Retinal pigment epithelial cell (primary cell): Measurements from ENCODE around the gene LCE3E.

ENCODE experiments used
- DNase-seq: peaks from one replicate; pipeline ENCODE4 v3.0.0-alpha.2; 2010; ENCODE audit warnings: low read depth
- H3K4me3 ChIP-seq: 2 replicates; pipeline ENCODE4 v1.5.1; 2011; ENCODE audit warnings: mild to moderate bottlenecking, low read length, control low read depth, moderate library complexity
- CTCF ChIP-seq: conservative IDR thresholded peaks from 2 replicates; pipeline ENCODE4 v1.5.1; 2011; ENCODE audit warnings: low read depth, low read length, control low read depth, inconsistent platforms

Gene LCE3E

GRCh38 chr1:152516082-152516481, 50.5 kb downstream of the LCE3E start:
- no peak overlapping the region for H3K4me3 ChIP-seq
- no peak for DNase-seq
- TF ChIP-seq CTCF = no peak
